Measurements from ENCODE around the gene IL37. TPM values are rescaled to one million over a fixed set of nuclear protein-coding genes. Genes with fewer than 3 reads are reported as not detected.

The IL37 gene
- total RNA-seq, 3 donors from 2014 or later = 0.67 to 0.82 TPM; not detected in 1

- Histone ChIP-seq H3K4me3 (no peak overlapping the region), H3K36me3 (ENCODE audit: low read depth) (no peaks in the 10 kb centered on the region), H3K9me3 (no peaks in the 10 kb centered on the region), H3K4me1 (ENCODE audit: low read depth) (no peaks in the 10 kb centered on the region)
- TF ChIP-seq CTCF (IDR thresholded peaks at IDR 0.05) = peak; percentile 68
- peak; percentile 84 for ATAC-seq
- peak in 1 of 3 donors; percentile 42 for DNase-seq
- intact Hi-C loops (cut with DNase I, micrococcal nuclease) = no loop called here
Measured at GRCh38 chr2:112958428-112959108, 47.6 kb downstream of the IL37 start.

GRCh38 chr2:112959109-112959812 is 48.3 kb downstream of the IL37 start:
- DNase-seq = no peak

GRCh38 chr2:112960230-112960825 is 49.4 kb downstream of the IL37 start:
- intact Hi-C loops (cut with DNase I, micrococcal nuclease) = no loop called here
- no peak for ATAC-seq

More at GRCh38 chr2:112959109-112959812, 48.3 kb downstream of the IL37 start:
- H3K4me3 ChIP-seq = no peak overlapping the region
- H3K4me1 ChIP-seq (ENCODE audit: low read depth) = no peaks in the 10 kb centered on the region
- no peak for TF ChIP-seq CTCF (IDR thresholded peaks at IDR 0.05)
- intact Hi-C loops (cut with DNase I, micrococcal nuclease) = no loop called here
- no peaks in the 10 kb centered on the region for H3K9me3 ChIP-seq
- H3K36me3 ChIP-seq (ENCODE audit: low read depth) = no peaks in the 10 kb centered on the region
- peak; percentile 51 for ATAC-seq

GRCh38 chr2:112962308-112963175 is 51.6 kb downstream of the IL37 start:
- ATAC-seq (no peak), DNase-seq (no peak)
- H3K4me1 ChIP-seq (ENCODE audit: low read depth) = no peaks in the 10 kb centered on the region
- TF ChIP-seq CTCF (IDR thresholded peaks at IDR 0.05) = no peak
- intact Hi-C loops (cut with DNase I, micrococcal nuclease) = no loop called here
- H3K4me3 ChIP-seq = no peak overlapping the region
- H3K9me3 ChIP-seq = no peaks in the 10 kb centered on the region
- H3K36me3 ChIP-seq (ENCODE audit: low read depth) = no peaks in the 10 kb centered on the region

More at GRCh38 chr2:112960230-112960825, 49.4 kb downstream of the IL37 start:
- TF ChIP-seq CTCF (IDR thresholded peaks at IDR 0.05) = no peak
- DNase-seq = no peak
- Histone ChIP-seq H3K4me3 (no peak overlapping the region), H3K4me1 (ENCODE audit: low read depth) (no peaks in the 10 kb centered on the region), H3K36me3 (ENCODE audit: low read depth) (no peaks in the 10 kb centered on the region), H3K9me3 (no peaks in the 10 kb centered on the region)

GRCh38 chr2:112967023-112967422 is 56.1 kb downstream of the IL37 start:
- Histone ChIP-seq H3K9me3 (no peaks in the 10 kb centered on the region), H3K4me3 (no peak overlapping the region), H3K4me1 (ENCODE audit: low read depth) (no peaks in the 10 kb centered on the region), H3K36me3 (ENCODE audit: low read depth) (no peaks in the 10 kb centered on the region)
- ATAC-seq (no peak), DNase-seq (no peak)
- TF ChIP-seq CTCF (IDR thresholded peaks at IDR 0.05) = no peak
- intact Hi-C loops (cut with DNase I, micrococcal nuclease) = no loop called here
